Body of pancreas (tissue), 4 donors: Measurements from ENCODE around the gene CLDN5. TPM values are rescaled to one million over a fixed set of nuclear protein-coding genes. Genes with fewer than 3 reads are reported as not detected.

ENCODE experiments used
- ATAC-seq: fragments of 150-250 bp; one replicate; pipeline ENCODE4 v1.9.1; 2016
- DNase-seq, 4 donors: peaks; one replicate each; pipeline ENCODE4 v3.0.0-alpha.2; 2019
- H3K27ac ChIP-seq, 4 donors: fragments of 200-600 bp; sonication (generic); 1 replicate in 3 of 4; 2 replicates in 1 of 4; pipeline versions ENCODE4 v1.5.1 to v1.6.1; 2016 to 2019; ENCODE audit warnings: mild to moderate bottlenecking in 1 of 4, mixed read lengths in 1 of 4, moderate library complexity in 1 of 4
- H3K27me3 ChIP-seq, 2 donors: fragments of 200-600 bp; sonication (generic); one replicate each; pipeline ENCODE4 v1.6.0; 2016; ENCODE audit warnings: mild to moderate bottlenecking in 1 of 2
- H3K36me3 ChIP-seq, 2 donors: fragments of 200-600 bp; sonication (generic); replicated peaks in 1 of 2; 2 replicates each; pipeline ENCODE4 v1.5.1; 2016; ENCODE audit warnings: low read depth in 2 of 2; ENCODE audit not compliant: insufficient read depth in 1 of 2
- H3K4me1 ChIP-seq: fragments of 200-600 bp; sonication (generic); one replicate; pipeline ENCODE4 v1.6.0; 2016
- H3K4me3 ChIP-seq, 2 donors: fragments of 200-600 bp; sonication (generic); 1 replicate in 1 of 2; 2 replicates in 1 of 2; pipeline ENCODE4 v1.5.1; 2016 to 2019
- H3K9me3 ChIP-seq, 3 donors: fragments of 200-600 bp; sonication (generic); 1 replicate in 2 of 3; 2 replicates in 1 of 3; pipeline ENCODE4 v1.5.1; 2016
- POLR2A ChIP-seq, 3 donors: fragments of 450-650 bp; IDR thresholded peaks; one replicate each; pipeline ENCODE4 v1.6.1; 2016; ENCODE audit warnings: antibody characterized with exemption in 3 of 3, mild to moderate bottlenecking in 2 of 3
- WGBS, 2 donors: methylation state at CpG; one replicate each; pipeline ENCODE4 v1.1.5; 2017; 5-methylcytosine and 5-hydroxymethylcytosine counted together
- intact Hi-C: fragments of 100-400 bp; cut with DNase I; formaldehyde crosslinking; loops from one replicate; pipeline ENCODE4 v1.15.1; 2023
- total RNA-seq, 2 donors: library from RNA; depleted of rRNA; stranded (reverse); fragments of >200 nt; gene quantifications; one replicate each; pipeline ENCODE4 v1.1.0, GENCODE V29; 2016
- TF ChIP-seq, protein P1 (sequence below), 7 experiments: fragments of 450-650 bp in 4 of 7; fragments of 200-600 bp in 3 of 7; sonication (generic) in 3 of 7; IDR thresholded peaks; one replicate each; pipeline ENCODE4 v1.5.1; 2016 to 2019; ENCODE audit warnings: antibody characterized with exemption in 7 of 7

The CLDN5 gene
- total RNA-seq, 2 donors from 2014 or later = 36.9 to 80.4 TPM

DNA sequence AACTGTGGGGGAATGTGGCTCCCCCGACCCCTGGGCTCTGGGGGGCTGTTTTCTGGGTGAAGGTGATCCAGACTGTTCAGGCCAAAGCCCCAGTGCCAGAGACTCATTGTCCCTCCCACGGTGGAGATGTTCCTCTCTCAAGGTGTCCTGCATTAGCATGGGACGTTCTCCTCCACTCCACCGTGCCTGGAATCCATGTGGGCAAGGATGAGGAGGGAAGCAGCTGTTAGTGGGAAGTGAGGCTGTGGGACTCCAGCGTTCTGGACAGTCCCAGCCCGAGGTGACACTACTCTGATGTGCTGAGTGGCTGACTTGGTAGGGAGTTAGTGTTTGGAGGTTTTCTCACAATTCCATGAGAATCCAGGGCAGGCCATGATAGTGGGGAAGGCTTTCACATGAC, 31.4 kb upstream of the CLDN5 start:
- H3K36me3 ChIP-seq = no peaks in the 10 kb centered on the region
- no peak for TF ChIP-seq POLR2A (IDR thresholded peaks at IDR 0.05)
- TF ChIP-seq, protein P1, sequence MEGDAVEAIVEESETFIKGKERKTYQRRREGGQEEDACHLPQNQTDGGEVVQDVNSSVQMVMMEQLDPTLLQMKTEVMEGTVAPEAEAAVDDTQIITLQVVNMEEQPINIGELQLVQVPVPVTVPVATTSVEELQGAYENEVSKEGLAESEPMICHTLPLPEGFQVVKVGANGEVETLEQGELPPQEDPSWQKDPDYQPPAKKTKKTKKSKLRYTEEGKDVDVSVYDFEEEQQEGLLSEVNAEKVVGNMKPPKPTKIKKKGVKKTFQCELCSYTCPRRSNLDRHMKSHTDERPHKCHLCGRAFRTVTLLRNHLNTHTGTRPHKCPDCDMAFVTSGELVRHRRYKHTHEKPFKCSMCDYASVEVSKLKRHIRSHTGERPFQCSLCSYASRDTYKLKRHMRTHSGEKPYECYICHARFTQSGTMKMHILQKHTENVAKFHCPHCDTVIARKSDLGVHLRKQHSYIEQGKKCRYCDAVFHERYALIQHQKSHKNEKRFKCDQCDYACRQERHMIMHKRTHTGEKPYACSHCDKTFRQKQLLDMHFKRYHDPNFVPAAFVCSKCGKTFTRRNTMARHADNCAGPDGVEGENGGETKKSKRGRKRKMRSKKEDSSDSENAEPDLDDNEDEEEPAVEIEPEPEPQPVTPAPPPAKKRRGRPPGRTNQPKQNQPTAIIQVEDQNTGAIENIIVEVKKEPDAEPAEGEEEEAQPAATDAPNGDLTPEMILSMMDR (IDR thresholded peaks at IDR 0.05) = no peak
- ATAC-seq (no peak), DNase-seq (no peak)
- no peaks in the 10 kb centered on the region for H3K4me1 ChIP-seq
- H3K9me3 ChIP-seq = no peaks in the 10 kb centered on the region
- no peaks in the 10 kb centered on the region for H3K27me3 ChIP-seq
- WGBS, 2 donors = 67 to 71% methylated on average over 4 to 6 of the region's 6 CpGs
- no peak overlapping the region for H3K27ac ChIP-seq
- no peak overlapping the region for H3K4me3 ChIP-seq
- intact Hi-C loops = no loop called here

DNA sequence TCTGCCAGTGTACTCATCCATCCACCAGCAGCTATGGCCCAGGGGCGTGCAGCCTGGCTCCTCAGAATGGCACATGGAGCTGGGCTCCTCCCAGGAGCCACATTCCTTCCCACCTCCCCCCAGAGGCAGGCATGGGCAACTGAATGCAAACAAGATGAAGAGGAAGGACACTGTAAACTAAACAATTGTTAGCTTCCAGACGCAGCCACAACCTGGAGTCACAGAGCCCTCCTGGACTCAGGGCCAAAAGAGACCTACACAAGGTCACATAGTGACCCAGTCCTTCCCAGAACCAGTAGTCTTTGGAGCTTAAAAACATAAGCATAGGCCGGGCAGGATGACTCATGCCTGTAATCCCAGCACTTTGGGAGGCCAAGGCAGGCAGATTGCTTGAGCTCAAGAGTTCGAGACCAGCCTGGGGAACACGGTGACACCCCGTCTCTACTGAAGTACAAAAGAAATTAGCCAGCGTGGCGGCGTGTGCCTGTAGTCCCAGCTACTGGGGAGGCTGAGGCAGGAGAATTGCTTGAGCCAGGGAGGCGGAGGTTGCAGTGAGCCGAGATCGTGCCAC, 30.7 kb upstream of the CLDN5 start:
- no peaks in the 10 kb centered on the region for H3K36me3 ChIP-seq
- H3K9me3 ChIP-seq = no peaks in the 10 kb centered on the region
- no peaks in the 10 kb centered on the region for H3K27me3 ChIP-seq
- no peak overlapping the region for H3K4me3 ChIP-seq
- ATAC-seq (no peak), DNase-seq (no peak)
- intact Hi-C loops = no loop called here
- no peaks in the 10 kb centered on the region for H3K4me1 ChIP-seq
- 72 to 77% methylated on average over 12 of the region's 12 CpGs for WGBS, 2 donors
- no peak overlapping the region for H3K27ac ChIP-seq
- TF ChIP-seq, protein P1 (IDR thresholded peaks at IDR 0.05) = no peak
- TF ChIP-seq POLR2A (IDR thresholded peaks at IDR 0.05) = no peak

DNA sequence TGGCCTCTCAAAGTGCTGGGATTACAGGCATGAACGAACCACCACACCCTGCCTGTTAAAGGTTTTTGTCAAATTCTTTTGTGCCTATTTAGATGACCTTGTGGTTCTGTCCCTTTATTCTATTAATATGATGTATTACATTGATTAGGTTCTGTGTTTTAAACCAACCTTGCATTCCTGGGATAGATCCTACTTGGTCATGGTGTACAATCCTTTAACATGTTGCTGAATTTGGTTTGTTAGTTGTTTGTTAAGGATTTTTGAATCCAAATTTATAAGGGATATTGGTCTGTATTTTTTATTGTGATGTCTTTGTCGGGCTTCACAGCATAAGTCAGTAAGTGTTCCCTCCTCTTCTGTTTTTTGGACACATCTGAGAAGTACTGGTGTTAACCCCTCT, 29.0 kb upstream of the CLDN5 start:
- no peaks in the 10 kb centered on the region for H3K36me3 ChIP-seq
- no peaks in the 10 kb centered on the region for H3K27me3 ChIP-seq
- no peak overlapping the region for H3K27ac ChIP-seq
- TF ChIP-seq, protein P1 (IDR thresholded peaks at IDR 0.05) = no peak
- TF ChIP-seq POLR2A (IDR thresholded peaks at IDR 0.05) = no peak
- WGBS, 2 donors = 78 to 80% methylated on average over 2 of the region's 2 CpGs
- ATAC-seq (no peak), DNase-seq (no peak)
- intact Hi-C loops = no loop called here
- no peaks in the 10 kb centered on the region for H3K4me1 ChIP-seq
- H3K9me3 ChIP-seq = no peaks in the 10 kb centered on the region
- no peak overlapping the region for H3K4me3 ChIP-seq

DNA sequence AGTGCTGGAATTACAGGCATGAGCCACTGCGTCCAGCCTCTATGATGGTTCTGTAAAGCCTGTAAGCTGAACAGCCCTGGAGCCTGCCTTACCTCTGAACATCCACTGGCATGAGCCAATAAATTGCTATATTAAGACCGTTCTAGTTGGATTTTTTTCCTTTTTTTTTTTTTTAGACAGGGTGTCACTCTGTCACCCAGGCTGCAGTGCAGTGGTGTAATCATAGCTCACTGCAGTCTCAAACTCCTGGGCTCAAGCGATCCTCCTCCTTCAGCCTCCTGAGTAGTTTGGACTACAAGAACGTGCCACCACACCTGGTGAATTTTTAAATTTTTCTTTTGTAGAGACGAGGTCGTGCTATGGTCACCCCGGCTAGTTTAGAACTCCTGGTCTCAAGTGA, 26.2 kb upstream of the CLDN5 start:
- H3K27ac ChIP-seq = no peak overlapping the region
- TF ChIP-seq, protein P1 (IDR thresholded peaks at IDR 0.05) = no peak
- no peak for TF ChIP-seq POLR2A (IDR thresholded peaks at IDR 0.05)
- H3K36me3 ChIP-seq = no peaks in the 10 kb centered on the region
- H3K4me1 ChIP-seq = no peaks in the 10 kb centered on the region
- 69 to 74% methylated on average over 7 of the region's 7 CpGs for WGBS, 2 donors
- intact Hi-C loops = no loop called here
- H3K27me3 ChIP-seq = no peaks in the 10 kb centered on the region
- no peak overlapping the region for H3K4me3 ChIP-seq
- ATAC-seq = no peak
- DNase-seq = no peak
- no peaks in the 10 kb centered on the region for H3K9me3 ChIP-seq

DNA sequence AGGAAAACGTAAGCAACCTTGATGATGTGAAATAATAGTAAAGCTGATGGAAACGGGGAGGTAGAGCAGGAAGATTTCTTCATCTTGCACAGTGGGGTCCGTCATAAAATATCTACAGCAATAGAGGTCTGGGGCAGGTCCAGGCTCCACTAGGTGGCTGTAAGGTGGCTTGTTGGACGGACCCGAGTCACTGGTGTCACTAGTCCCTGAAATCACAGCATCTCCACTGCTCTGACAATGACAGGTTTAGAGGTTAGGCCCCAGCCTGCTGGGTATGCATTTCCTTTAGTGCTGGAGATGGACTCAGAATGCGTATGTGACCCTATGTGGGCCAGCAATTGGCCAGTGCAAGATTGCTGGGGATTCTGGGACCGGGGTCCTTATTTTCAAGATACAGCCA, 25.2 kb upstream of the CLDN5 start:
- no peak overlapping the region for H3K4me3 ChIP-seq
- H3K9me3 ChIP-seq = no peaks in the 10 kb centered on the region
- H3K4me1 ChIP-seq = no peaks in the 10 kb centered on the region
- H3K27me3 ChIP-seq = no peaks in the 10 kb centered on the region
- H3K36me3 ChIP-seq = no peaks in the 10 kb centered on the region
- 59 to 69% methylated on average over 7 of the region's 7 CpGs for WGBS, 2 donors
- DNase-seq = no peak
- H3K27ac ChIP-seq = no peak overlapping the region
- no peak for ATAC-seq
- no peak for TF ChIP-seq POLR2A (IDR thresholded peaks at IDR 0.05)
- TF ChIP-seq, protein P1 (IDR thresholded peaks at IDR 0.05) = no peak
- intact Hi-C loops = no loop called here
